Neural progenitor cell (in vitro differentiated cells): ENCODE results near the gene DHX35.

Experiments used
- EZH2 ChIP-seq: fragments of 200-600 bp; sonication (generic); IDR thresholded peaks from 2 replicates; pipeline ENCODE4 v1.6.1; 2017; ENCODE audit warnings: antibody characterized with exemption, mild to moderate bottlenecking, moderate library complexity
- TF ChIP-seq, protein P1 (sequence below): fragments of 200-600 bp; sonication (generic); IDR thresholded peaks from 2 replicates; pipeline ENCODE4 v1.5.1; 2017; ENCODE audit warnings: antibody characterized with exemption, mild to moderate bottlenecking

DNA sequence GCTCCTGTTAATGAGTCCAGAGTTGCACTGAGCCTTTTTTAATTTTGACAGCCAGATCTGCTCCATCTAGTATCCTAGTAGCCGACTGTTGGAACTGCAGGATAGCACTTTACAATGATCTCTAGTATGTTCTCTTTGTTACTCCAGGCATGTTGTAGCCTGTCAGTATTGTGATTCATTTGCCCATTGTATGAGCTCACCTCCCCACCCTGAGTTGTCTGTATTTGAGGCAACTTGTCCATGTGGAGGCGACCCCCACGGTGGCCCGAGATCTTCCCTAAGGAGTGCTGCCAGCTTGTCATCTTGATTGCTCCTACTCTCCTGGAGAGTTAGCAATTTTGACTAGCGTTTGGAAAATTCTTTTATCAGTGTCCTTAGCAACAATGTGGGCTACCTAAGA, 67.2 kb downstream of the DHX35 start:
- TF ChIP-seq, protein P1, sequence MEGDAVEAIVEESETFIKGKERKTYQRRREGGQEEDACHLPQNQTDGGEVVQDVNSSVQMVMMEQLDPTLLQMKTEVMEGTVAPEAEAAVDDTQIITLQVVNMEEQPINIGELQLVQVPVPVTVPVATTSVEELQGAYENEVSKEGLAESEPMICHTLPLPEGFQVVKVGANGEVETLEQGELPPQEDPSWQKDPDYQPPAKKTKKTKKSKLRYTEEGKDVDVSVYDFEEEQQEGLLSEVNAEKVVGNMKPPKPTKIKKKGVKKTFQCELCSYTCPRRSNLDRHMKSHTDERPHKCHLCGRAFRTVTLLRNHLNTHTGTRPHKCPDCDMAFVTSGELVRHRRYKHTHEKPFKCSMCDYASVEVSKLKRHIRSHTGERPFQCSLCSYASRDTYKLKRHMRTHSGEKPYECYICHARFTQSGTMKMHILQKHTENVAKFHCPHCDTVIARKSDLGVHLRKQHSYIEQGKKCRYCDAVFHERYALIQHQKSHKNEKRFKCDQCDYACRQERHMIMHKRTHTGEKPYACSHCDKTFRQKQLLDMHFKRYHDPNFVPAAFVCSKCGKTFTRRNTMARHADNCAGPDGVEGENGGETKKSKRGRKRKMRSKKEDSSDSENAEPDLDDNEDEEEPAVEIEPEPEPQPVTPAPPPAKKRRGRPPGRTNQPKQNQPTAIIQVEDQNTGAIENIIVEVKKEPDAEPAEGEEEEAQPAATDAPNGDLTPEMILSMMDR: no peak
- no peak for TF ChIP-seq EZH2
